ENCODE results near the gene MEF2C. TPM values are rescaled to one million over a fixed set of nuclear protein-coding genes. Genes with fewer than 3 reads are reported as not detected.
A peak's percentile ranks its signal among the peaks of the same experiment; 100 is the strongest.

MEF2C gene
- total RNA-seq, 1 donor from 2014 or later = 125 TPM

GRCh38 chr5:88826646-88827585 lies 56.1 kb downstream of the MEF2C start:
- DNase-seq = peak; percentile 71

- peak; percentile 45 for DNase-seq
Observed at GRCh38 chr5:88825584-88826315, 57.2 kb downstream of the MEF2C start.

DNA sequence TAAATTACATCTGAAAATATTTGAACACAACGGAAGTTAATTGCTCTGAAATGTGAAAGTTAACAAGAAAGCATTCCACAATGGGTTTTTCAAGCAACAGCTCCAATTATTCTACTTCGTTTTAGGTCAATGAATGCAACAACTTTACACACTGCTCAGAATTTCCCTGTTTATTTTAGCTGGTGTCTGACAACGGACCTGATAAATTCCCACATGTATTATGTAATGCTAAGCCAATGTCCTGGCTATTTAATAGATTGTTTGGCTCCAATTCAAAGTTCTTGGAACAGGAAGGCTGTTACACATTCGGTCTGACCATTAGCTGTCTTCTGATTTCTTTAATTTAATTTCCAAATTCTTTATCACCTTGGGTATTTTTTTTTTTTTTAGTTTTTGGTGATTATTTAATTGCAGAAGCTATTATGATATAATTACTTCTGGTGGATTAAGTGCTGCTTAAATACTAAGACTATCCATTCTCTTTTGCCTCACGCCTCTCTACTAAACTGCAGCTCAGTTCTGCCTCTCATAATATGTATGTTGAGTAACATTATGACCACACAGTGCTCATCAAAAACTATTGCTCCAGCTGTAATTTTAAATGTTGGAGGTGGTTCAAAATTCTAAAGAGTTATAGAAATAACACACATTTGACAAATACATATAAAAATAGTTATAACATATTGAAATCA lies 57.9 kb downstream of the MEF2C start:
- peak; percentile 45 for DNase-seq

GRCh38 chr5:88824141-88824540 lies 58.8 kb downstream of the MEF2C start:
- no peak for DNase-seq

DNA sequence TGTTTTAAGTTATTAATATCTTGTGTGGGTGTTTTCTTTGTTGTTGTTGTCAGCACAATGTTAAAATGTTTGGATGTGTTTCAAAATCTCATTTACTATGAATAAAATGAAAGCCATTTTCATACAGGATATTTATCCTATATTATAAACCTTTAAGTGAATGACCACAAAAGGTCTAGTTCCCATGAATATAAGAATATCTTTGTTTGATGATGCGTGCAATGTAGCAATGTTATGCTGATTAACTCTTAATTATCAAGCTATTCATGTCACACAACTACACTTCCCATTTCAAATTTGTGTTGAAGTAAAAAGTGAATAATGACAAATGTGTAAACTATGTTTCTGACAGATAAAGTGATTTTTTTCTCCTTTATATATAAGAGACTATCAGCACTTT lies 59.8 kb downstream of the MEF2C start:
- no peak for DNase-seq

DNA sequence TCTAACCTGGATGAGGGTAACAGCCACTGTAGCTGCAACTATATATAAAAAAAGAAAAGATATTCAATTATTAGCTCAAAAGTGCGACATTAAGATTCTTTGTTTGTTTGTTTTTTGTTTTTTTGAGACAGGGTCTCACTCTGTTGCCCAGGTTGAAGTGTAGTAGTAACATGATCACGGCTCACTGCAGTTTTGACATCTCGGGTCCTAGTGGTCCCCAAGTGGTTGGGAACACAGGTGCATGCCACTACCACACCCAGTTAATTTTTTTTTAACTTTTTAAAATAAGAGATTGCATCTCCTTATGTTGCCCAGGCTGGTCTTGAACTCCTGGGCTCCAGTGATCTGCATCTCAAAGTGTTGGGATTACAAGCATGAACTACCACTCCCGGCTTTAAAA lies 61.8 kb downstream of the MEF2C start:
- no peak for DNase-seq

GRCh38 chr5:88820581-88820980 lies 62.4 kb downstream of the MEF2C start:
- no peak for DNase-seq

DNA sequence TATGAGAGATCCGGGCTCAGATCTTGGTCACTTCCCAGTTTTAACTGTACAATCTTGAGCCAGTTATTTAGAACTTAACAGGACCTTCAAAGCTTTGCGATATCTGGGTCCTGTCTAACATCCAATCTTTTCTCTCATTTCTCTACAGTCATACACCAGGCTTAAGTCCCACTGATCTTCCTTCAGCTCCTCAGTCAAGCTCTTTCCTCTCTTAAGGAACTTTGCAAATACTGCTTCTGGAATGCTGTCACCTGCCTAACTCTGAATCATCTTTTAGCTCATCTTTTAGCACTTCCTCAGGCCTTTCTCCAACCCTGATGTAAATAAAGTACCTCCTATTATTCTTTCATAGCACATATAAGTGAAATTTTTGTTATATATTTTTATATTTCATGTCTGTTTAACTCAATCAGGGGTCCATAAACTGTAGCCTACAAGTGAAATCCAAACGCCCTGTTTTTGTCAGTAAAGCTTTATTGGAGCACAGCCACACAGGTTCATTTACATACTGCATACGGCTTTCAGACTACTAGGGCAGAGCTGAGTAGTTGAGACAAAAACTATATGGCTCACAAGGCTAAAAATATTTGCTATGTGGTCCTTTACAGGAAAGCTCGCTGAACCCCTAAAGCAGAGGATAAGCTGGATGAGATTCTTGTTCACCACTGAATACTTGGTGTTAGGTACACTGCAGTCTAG lies 63.5 kb downstream of the MEF2C start:
- DNase-seq = no peak

- no peak for DNase-seq
Observed at GRCh38 chr5:88818296-88818695, 64.7 kb downstream of the MEF2C start.

GRCh38 chr5:88816195-88816594 lies 66.8 kb downstream of the MEF2C start:
- peak; percentile 19 for DNase-seq

DNA sequence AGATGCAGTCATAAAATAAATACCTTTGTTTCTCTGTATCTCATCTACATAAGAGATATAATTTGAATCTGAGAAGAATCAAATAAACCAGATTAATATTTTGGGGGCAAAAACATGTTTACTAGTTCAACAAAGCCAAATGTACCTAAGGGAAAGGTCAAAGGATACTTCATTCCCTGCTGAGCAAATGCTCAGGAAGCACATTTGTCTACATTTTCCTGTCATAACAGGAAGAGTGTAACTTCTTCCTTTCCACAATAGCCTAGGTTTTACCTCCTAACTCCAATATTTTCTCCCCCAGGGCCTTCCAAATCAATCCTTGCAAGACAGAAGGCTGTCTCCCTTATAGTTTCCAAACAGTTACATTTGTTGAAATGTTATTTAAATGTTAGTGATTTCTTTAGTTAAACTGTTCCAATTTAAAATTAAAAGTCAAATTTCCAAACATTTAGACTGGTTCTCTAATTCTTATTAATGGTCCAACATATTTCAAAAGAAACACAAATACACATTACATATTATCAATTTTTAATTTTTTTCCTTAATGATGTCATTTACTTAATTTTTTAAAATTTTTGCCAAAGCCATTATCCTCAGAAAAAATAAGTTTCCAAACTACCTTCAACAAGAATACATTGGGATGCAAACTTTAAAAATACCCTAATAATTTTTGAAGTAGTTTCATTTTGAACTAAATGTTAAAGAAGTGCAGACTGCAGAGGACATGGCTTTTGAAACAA lies 67.8 kb downstream of the MEF2C start:
- peak; percentile 16 for DNase-seq

DNA sequence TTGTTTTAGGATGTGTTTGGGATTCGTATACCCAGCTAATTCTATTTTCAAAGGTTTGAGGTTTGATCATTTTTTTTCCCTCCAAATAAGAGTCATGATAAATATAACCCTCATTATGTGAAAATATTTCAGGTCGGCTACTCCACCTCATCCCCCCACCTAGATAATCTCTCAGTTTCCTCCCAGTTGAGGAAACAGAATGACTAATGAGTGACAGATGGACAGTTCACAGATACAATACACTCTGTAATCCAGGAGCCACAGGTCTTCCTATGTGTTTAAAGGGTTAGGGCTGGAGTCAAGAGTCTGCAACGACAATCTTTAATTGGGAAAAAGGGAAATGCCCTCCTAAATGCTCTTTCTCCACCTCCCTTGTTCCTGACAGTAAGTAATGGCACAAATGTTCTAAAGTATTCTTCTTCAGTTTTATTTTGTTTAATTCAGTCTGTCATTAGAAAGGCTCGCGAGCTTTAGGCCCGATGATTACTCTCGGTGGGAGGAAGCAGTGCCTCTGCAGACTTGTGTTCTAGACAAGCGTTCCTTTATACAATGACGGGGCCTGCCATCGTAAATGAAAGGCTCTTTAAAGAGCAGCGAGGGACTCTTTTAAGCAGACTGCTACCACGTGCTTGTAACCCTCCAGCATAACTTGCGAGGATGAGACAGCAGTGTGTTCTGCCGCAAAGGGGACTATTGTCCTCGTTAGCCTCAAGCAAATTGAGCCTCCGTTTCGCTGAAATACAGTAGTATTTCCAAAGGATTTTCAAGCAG lies 69.0 kb downstream of the MEF2C start:
- peak; percentile 29 for DNase-seq

- no peak for DNase-seq
Observed at GRCh38 chr5:88813244-88813643, 69.7 kb downstream of the MEF2C start.

DNA sequence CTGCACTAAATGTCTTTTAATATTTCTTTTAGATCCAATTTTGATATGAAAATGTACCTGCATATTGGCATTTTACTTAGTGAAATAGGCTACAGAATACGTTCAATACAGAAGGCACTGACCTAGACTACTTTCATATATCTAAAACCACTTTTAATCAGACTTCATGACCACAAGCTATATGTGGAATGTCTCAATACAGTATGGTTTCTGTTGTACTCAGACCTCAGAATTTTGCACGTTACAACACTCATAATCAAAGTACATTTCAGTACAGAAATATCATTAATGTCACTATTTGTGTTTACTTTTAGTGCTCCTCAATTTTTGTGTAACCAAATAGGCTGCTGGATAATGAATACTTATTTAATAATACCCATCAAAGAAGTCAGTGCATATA lies 74.8 kb downstream of the MEF2C start:
- DNase-seq = no peak

GRCh38 chr5:88807327-88807726 lies 75.7 kb downstream of the MEF2C start:
- DNase-seq = no peak

DNA sequence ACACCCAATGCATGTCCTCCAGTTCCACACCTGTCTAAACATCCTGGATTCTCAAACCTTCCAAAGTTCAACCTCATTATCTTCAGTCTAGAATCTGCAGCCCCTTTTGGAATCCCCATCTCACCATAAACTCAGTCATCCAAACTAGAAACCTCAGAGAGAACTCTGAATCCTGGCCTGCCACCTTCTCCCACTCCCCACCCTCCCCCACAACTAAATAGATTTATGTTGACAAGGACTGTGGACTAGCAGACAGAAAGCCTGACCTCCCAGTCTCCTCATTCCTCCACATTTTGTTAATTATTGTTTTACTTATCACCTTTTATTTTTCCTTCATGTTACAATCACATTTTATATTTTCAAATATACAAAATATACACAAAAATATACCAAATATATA lies 76.6 kb downstream of the MEF2C start:
- DNase-seq = no peak

DNA sequence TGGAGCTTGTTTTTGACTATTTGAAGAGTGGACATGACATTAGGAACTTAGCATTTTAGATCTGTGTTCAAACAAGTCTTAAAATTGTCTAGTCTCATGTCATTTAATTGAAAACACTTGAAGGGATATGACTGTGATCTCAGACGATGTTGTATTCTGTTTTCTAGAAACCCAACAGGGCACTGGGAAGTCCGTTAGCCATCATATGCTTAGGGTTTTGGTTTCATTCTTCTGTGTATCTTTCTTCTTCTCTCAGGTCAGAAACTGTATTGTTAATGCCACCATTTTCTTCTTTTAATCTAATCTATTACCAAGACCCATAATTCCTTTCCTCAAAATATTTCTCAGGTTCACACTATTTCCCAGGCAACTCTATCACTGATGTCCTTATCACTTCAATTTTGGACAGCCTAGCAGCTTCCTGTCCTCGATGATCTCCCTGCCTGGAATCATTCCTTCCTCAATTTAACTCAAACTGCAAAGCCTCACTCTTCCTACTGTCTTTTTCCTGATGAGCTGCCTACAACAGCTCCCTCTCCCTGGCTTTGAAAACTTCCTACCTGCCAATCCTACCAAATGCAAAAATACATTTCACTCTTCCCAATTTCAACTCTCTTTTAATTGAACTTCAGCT lies 77.7 kb downstream of the MEF2C start:
- no peak for DNase-seq

DNA sequence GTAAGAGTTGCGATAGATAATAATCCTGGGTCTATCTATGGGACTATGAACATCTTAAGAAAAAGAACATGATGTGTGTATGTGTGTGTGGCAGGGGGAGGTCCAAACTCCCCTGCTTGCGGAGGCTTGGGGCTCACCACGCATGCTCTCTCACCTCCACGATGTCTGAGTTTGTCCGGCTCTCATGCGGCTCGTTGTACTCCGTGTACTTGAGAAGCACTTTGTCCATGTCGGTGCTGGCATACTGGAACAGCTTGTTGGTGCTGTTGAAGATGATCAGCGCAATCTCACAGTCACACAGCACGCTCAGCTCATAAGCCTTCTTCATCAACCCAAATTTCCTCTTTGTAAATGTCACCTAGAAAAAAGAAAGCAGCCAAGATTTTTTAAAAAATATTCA lies 78.5 kb downstream of the MEF2C start:
- DNase-seq = no peak

DNA sequence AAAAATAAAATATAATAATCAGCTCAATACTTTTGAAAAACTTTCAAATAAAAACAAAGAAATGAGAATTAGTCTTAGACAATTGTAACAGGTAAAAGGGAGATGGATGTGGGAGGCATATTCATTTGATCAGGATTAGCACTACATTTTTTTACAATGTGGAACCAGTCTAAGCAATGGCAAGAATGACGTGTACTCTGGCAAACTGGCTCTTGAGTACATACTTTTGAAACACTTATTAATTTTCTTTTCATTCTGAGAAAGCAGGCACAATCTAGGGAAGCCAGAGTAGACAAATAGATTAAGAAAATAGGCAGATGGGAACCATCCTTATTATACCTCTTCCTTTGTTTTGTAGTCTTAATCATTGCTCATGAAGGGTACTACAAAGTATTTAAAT lies 79.7 kb downstream of the MEF2C start:
- DNase-seq = no peak

- DNase-seq = no peak
Observed at GRCh38 chr5:88799938-88800535, 82.9 kb downstream of the MEF2C start.

Measured in skin of body (tissue), 2 donors.